Stimulated activated CD4-positive, alpha-beta T cell treated with anti-CD3 and anti-CD28 coated beads, Interleukin-15, amount 100 ng/mL, for 1 hour (primary cell): ENCODE measurements around the gene SSBP4.
"Not testable (repeated sequence)": the region's sequence is repeated elsewhere in the genome, so short reads cannot be mapped to it uniquely, and the experiment has no call there.

Experiments used
- DNase-seq, 2 donors: peaks; one replicate each; pipeline ENCODE4 v3.0.0-alpha.2; 2020; ENCODE audit warnings: low read depth in 1 of 2, low spot score in 1 of 2

The SSBP4 gene

GRCh38 chr19:18392926-18393325 lies 26.3 kb upstream of the SSBP4 start:
- DNase-seq = no peak

- DNase-seq = no peak
Observed at GRCh38 chr19:18393836-18394235, 25.4 kb upstream of the SSBP4 start.

- no peak for DNase-seq
Observed at GRCh38 chr19:18396471-18397241, 22.5 kb upstream of the SSBP4 start.

- DNase-seq = no peak
Observed at GRCh38 chr19:18397242-18398202, 21.7 kb upstream of the SSBP4 start, which contains the start of gene LRRC25. Gene LRRC25, minus strand, starts transcription at chr19:18397622. Its CDS starts 659 bp downstream, at chr19:18396963.

GRCh38 chr19:18399008-18399407 lies 20.2 kb upstream of the SSBP4 start:
- DNase-seq = no peak

- no peak for DNase-seq
Observed at GRCh38 chr19:18401580-18402112, 17.6 kb upstream of the SSBP4 start.

GRCh38 chr19:18402455-18403248 lies 16.5 kb upstream of the SSBP4 start:
- not testable (repeated sequence) for DNase-seq

GRCh38 chr19:18405754-18406153 lies 13.4 kb upstream of the SSBP4 start:
- DNase-seq = not testable (repeated sequence)

GRCh38 chr19:18406749-18407148 lies 12.4 kb upstream of the SSBP4 start:
- no peak for DNase-seq

- DNase-seq = no peak
Observed at GRCh38 chr19:18408053-18408476, 11.1 kb upstream of the SSBP4 start.

- DNase-seq = no peak
Observed at GRCh38 chr19:18412610-18413239, 6.5 kb upstream of the SSBP4 start.

GRCh38 chr19:18414504-18415177 lies 4.6 kb upstream of the SSBP4 start:
- no peak for DNase-seq

GRCh38 chr19:18415178-18415867 lies 3.9 kb upstream of the SSBP4 start:
- DNase-seq = no peak

GRCh38 chr19:18416778-18417249 lies 2.4 kb upstream of the SSBP4 start:
- DNase-seq = no peak

GRCh38 chr19:18417250-18418028 lies 1.8 kb upstream of the SSBP4 start:
- DNase-seq = no peak

- no peak for DNase-seq
Observed at GRCh38 chr19:18418029-18418482, 1.1 kb upstream of the SSBP4 start.

- DNase-seq = no peak
Observed at GRCh38 chr19:18418483-18419194, 559 bp upstream of the SSBP4 start.
